PC-3 (cell line): Measurements from ENCODE around the gene LAD1. TPM values are rescaled to one million over a fixed set of nuclear protein-coding genes. Genes with fewer than 3 reads are reported as not detected.
A peak's percentile ranks its signal among the peaks of the same experiment; 100 is the strongest.

ENCODE experiments used
- ATAC-seq: fragments of 200-7000 bp; cut with Tn5 transposase; 2 replicates; pipeline ENCODE4 v1.9.1; 2020; ENCODE audit warnings: mild to moderate bottlenecking, moderate library complexity
- BruUV-seq: library from RNA; stranded (reverse); fragments of 400-500 nt; replicated peaks from 2 replicates; lab custom pipeline; 2021; lab: Mats Ljungman, UMichigan
- CTCF ChIA-PET: fragments of 300-600 bp; sonication (Branson Sonifier 250); formaldehyde crosslinking; loops from one replicate; lab custom pipeline; 2022; ENCODE audit warnings: antibody characterized with exemption; lab: Charles Lee
- POLR2A ChIA-PET: fragments of 300-600 bp; sonication (Branson Sonifier 250); formaldehyde crosslinking; loops from one replicate; lab custom pipeline; 2022; ENCODE audit warnings: antibody characterized with exemption; ENCODE audit not compliant: unreplicated experiment; lab: Charles Lee
- DNase-seq: peaks from one replicate; pipeline ENCODE4 v3.0.0-alpha.2; 2015
- H2AFZ ChIP-seq: fragments of 300-600 bp; sonication (generic); 2 replicates; pipeline ENCODE4 v1.6.0; 2016; ENCODE audit warnings: antibody characterized with exemption, low read length
- H3F3A ChIP-seq: fragments of 300-600 bp; sonication (generic); one replicate; pipeline ENCODE4 v1.6.0; 2017; ENCODE audit warnings: antibody characterized with exemption, low read length, control low read depth, mild to moderate bottlenecking; ENCODE audit not compliant: unreplicated experiment
- H3K27ac ChIP-seq: fragments of 300-600 bp; sonication (generic); 2 replicates; pipeline ENCODE4 v1.5.1; 2016; ENCODE audit warnings: mild to moderate bottlenecking, low read length
- H3K27me3 ChIP-seq: fragments of 300-600 bp; sonication (generic); 2 replicates; pipeline ENCODE4 v1.6.1; 2016; ENCODE audit warnings: low read length, mixed read lengths
- H3K36me3 ChIP-seq: fragments of 300-600 bp; sonication (generic); 2 replicates; pipeline ENCODE4 v1.6.1; 2016; ENCODE audit warnings: low read depth, mixed run types, low read length, mixed read lengths
- H3K4me1 ChIP-seq: fragments of 300-600 bp; sonication (generic); 2 replicates; pipeline ENCODE4 v1.5.1; 2016; ENCODE audit warnings: low read length; ENCODE audit not compliant: insufficient read depth
- H3K4me2 ChIP-seq: fragments of 300-600 bp; sonication (generic); 2 replicates; pipeline ENCODE4 v1.6.0; 2016; ENCODE audit warnings: low read length
- H3K4me3 ChIP-seq: fragments of 300-600 bp; sonication (generic); 2 replicates; pipeline ENCODE4 v1.5.1; 2016; ENCODE audit warnings: mild to moderate bottlenecking, low read length, mixed read lengths
- H3K79me2 ChIP-seq: fragments of 300-600 bp; sonication (generic); 2 replicates; pipeline ENCODE4 v1.6.1; 2017; ENCODE audit warnings: low read length, mixed read lengths
- H3K9ac ChIP-seq: fragments of 300-600 bp; sonication (generic); 2 replicates; pipeline ENCODE4 v1.6.0; 2016; ENCODE audit warnings: mild to moderate bottlenecking, low read length
- H3K9me2 ChIP-seq: fragments of 300-600 bp; sonication (generic); replicated peaks from 2 replicates; pipeline ENCODE4 v1.6.1; 2016; ENCODE audit warnings: mixed run types, low read length, mixed read lengths
- H3K9me3 ChIP-seq: fragments of 300-600 bp; sonication (generic); 2 replicates; pipeline ENCODE4 v1.6.1; 2016; ENCODE audit warnings: low read length, mixed read lengths
- H4K20me1 ChIP-seq: fragments of 300-600 bp; sonication (generic); 2 replicates; pipeline ENCODE4 v1.6.1; 2016; ENCODE audit warnings: low read length, mixed read lengths
- EZH2 ChIP-seq: fragments of 300-600 bp; sonication (generic); IDR thresholded peaks from one replicate; pipeline ENCODE4 v1.6.1; 2017; ENCODE audit warnings: antibody characterized with exemption, mild to moderate bottlenecking, low read length; ENCODE audit not compliant: unreplicated experiment
- EZH2phosphoT487 ChIP-seq: fragments of 300-600 bp; sonication (generic); IDR thresholded peaks from 2 replicates; pipeline ENCODE4 v1.6.1; 2018; ENCODE audit warnings: mild to moderate bottlenecking, antibody characterized with exemption, low read length, borderline replicate concordance
- intact Hi-C: fragments of 100-400 bp; cut with micrococcal nuclease; formaldehyde crosslinking; loops from 2 replicates; pipeline ENCODE4 v1.9.0; 2023
- total RNA-seq: library from RNA; depleted of rRNA; stranded (reverse); fragments of >200 nt; gene quantifications from 2 replicates; pipeline ENCODE4 v1.2.3, GENCODE V29; 2014
- TF ChIP-seq, protein P1 (sequence below): fragments of 300-600 bp; sonication (generic); conservative IDR thresholded peaks from 2 replicates; pipeline ENCODE4 v1.5.1; 2017; ENCODE audit warnings: antibody characterized with exemption, low read depth, mild to moderate bottlenecking, low read length

Gene LAD1
- total RNA-seq, 1 experiment from 2014 or later, result 310 TPM

DNA sequence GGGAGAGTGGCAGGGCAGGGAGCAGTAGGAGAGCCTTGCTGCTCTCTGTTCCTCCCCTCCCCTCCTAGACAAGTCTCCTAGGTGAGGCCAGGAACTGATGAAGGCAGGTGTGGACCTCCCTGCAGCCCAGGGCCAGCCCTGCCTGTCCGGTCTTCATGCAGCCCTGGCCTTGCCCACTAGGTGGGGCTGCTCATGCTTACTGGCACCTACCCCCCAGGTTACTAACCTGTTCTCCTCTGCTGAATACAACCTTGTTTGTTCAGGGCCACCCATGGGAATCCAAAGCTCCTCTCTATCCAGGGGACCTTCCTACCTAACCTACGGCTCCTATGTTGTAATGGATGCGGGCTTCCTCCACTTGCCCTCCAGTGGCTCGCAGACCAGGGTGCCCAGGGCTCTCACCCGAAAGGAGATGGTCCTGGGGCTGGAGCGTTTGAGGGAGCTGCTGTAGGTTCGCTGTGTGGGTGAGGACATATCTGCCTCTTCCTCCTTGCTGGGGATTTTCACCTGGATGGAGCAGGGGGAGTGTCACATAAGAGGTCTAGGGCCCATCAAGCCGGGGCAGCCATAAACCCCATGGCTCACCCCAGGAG lies 13.7 kb downstream of the LAD1 start:
- H3K27me3 ChIP-seq, result no peaks in the 10 kb centered on the region
- H3K9ac ChIP-seq, result no peak overlapping the region
- POLR2A ChIA-PET, result no interaction called here
- H3K27ac ChIP-seq, result no peak overlapping the region
- ATAC-seq (peak; percentile 74), DNase-seq (peak; percentile 99)
- CTCF ChIA-PET, result interaction anchor here (0.5 to 1.7 kb wide), 5 partner anchors 12 to 50 kb away, joined by 4 to 10 read pairs (median 4); no protein-coding TSS in a partner anchor
- no peaks in the 10 kb centered on the region for H3K9me3 ChIP-seq
- no peak overlapping the region for H2AFZ ChIP-seq
- H4K20me1 ChIP-seq, result peaks cover 6% of the 10 kb centered on the region
- H3K4me2 ChIP-seq, result peak overlapping the region; percentile 63
- no peaks in the 10 kb centered on the region for H3K9me2 ChIP-seq
- H3K4me1 ChIP-seq, result peaks cover 27% of the 10 kb centered on the region
- H3K79me2 ChIP-seq, result peaks cover 18% of the 10 kb centered on the region
- TF ChIP-seq, protein P1, sequence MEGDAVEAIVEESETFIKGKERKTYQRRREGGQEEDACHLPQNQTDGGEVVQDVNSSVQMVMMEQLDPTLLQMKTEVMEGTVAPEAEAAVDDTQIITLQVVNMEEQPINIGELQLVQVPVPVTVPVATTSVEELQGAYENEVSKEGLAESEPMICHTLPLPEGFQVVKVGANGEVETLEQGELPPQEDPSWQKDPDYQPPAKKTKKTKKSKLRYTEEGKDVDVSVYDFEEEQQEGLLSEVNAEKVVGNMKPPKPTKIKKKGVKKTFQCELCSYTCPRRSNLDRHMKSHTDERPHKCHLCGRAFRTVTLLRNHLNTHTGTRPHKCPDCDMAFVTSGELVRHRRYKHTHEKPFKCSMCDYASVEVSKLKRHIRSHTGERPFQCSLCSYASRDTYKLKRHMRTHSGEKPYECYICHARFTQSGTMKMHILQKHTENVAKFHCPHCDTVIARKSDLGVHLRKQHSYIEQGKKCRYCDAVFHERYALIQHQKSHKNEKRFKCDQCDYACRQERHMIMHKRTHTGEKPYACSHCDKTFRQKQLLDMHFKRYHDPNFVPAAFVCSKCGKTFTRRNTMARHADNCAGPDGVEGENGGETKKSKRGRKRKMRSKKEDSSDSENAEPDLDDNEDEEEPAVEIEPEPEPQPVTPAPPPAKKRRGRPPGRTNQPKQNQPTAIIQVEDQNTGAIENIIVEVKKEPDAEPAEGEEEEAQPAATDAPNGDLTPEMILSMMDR, result peak; percentile 100
- TF ChIP-seq EZH2phosphoT487 (no peak), EZH2 (no peak)
- H3K4me3 ChIP-seq, result no peak overlapping the region
- peaks cover 48% of the 10 kb centered on the region for H3K36me3 ChIP-seq
- BruUV-seq, result no TSS peak
- intact Hi-C loops, result loop anchor here (1.0 kb wide), 2 partner anchors 12 to 23 kb away; no protein-coding TSS in a partner anchor
- H3F3A ChIP-seq, result peaks cover 9% of the 10 kb centered on the region

DNA sequence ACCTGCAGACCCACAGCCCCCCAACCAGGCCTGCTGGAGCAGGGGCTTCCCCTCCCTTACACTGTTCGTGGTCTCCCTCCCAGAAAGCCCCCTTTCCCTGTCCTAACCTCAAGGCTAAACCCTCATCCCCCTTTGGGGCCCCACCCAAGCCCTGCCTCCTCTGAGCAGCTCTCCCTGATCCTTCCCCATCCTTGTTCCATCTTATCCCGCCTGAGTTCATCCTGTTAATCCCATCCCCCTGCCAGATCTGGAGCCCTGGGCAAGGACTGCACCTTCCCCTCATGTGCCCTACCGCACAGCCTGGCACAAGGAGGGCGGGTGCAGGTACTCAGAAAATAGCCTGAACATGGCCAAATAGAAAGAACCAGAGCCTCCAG lies 14.7 kb downstream of the LAD1 start:
- H3K27ac ChIP-seq, result peak overlapping the region; percentile 52
- BruUV-seq, result no TSS peak
- peak overlapping the region; percentile 63 for H3K4me2 ChIP-seq
- peak overlapping the region; percentile 6; the same call in 1 of the 2 replicates for H3K4me3 ChIP-seq
- H4K20me1 ChIP-seq, result peaks cover 6% of the 10 kb centered on the region
- H3K9me2 ChIP-seq, result no peaks in the 10 kb centered on the region
- peaks cover 9% of the 10 kb centered on the region for H3F3A ChIP-seq
- H3K36me3 ChIP-seq, result peaks cover 48% of the 10 kb centered on the region
- DNase-seq, result no peak
- TF ChIP-seq, protein P1, result no peak
- TF ChIP-seq EZH2, result no peak
- no peak for TF ChIP-seq EZH2phosphoT487
- H3K27me3 ChIP-seq, result no peaks in the 10 kb centered on the region
- peaks cover 27% of the 10 kb centered on the region for H3K4me1 ChIP-seq
- H3K9ac ChIP-seq, result no peak overlapping the region
- ChIA-PET CTCF (interaction anchor here (0.9 to 1.3 kb wide), 7 partner anchors 9 to 51 kb away, joined by 3 to 6 read pairs (median 3); no protein-coding TSS in a partner anchor), POLR2A (no interaction called here)
- intact Hi-C loops, result loop anchor here (1.0 kb wide), 1 partner anchor 51 kb away; no protein-coding TSS in a partner anchor
- no peaks in the 10 kb centered on the region for H3K9me3 ChIP-seq
- ATAC-seq, result peak; percentile 31
- no peak overlapping the region for H2AFZ ChIP-seq
- H3K79me2 ChIP-seq, result peaks cover 8% of the 10 kb centered on the region; the same call in 1 of the 2 replicates
